ENCODE data around the gene ANKRD40CL. TPM values are rescaled to one million over a fixed set of nuclear protein-coding genes. Genes with fewer than 3 reads are reported as not detected.
A peak's percentile ranks its signal among the peaks of the same experiment; 100 is the strongest.

Gene ANKRD40CL
- total and polyA plus RNA-seq, 9 of the 15 experiments (the other 6 are each of a cell fraction or from before 2014, with no cell fraction given), result not detected

DNA sequence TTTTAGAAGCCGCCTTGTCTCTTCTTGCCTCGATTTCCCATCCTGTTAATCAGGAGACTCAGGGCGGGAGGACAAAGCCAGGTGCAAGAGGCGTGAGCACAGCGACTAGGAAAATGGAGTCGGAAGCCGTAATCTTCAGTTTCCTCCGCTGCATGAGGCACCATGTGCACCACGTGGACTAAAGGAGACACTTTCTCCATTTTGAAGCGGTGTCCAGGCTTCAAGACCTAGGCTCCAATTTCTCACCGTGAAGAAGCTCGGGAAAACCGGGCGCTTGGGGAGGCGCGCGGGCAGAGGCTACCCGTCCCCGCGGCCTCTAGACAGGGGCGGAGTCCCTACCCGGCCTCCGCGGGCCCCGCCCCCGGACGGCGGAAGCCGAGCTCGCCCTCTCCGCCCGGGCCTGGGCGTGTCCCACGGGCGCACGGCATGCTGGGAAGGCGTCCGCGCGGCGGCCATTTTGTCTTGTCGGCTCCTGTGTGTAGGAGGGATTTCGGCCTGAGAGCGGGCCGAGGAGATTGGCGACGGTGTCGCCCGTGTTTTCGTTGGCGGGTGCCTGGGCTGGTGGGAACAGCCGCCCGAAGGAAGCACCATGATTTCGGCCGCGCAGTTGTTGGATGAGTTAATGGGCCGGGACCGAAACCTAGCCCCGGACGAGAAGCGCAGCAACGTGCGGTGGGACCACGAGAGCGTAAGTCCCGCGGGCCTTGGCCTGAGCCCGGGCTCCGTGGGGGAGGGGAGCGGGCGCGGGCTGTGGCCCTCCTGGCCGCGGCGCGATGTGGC lies 48.0 kb downstream of the ANKRD40CL start, which contains the start of gene LUC7L3:
Gene LUC7L3, plus strand, starts transcription at position 460 of the 780 bp plus-strand sequence. Its CDS starts 130 bp downstream, at position 590.
- Histone ChIP-seq H3K27ac (ENCODE audit: extremely low read depth, low read depth, low read length) (peak within 1 kb of the TSS; percentile 99), H3K9me3 (replicated peaks; ENCODE audit: control insufficient read depth, insufficient read depth, low read depth, low read length) (no peaks in the 10 kb centered on the region), H3K4me2 (ENCODE audit: insufficient read depth, low read length) (peak within 1 kb of the TSS; percentile 98), H3K4me1 (replicated peaks in 1 of 2; ENCODE audit: control insufficient read depth in 2 of 2, insufficient read depth in 2 of 2, low read length in 2 of 2) (peaks cover 11 to 15% of the 10 kb centered on the region in 2 experiments; a peak in 4 of 5 replicates), H3K79me2 (ENCODE audit: control insufficient read depth, insufficient read depth, low read length) (peaks cover 59% of the 10 kb centered on the region), H3K36me3 (ENCODE audit: control insufficient read depth, insufficient read depth, low read length) (peaks cover 29% of the 10 kb centered on the region), H3K4me3 (peak within 1 kb of the TSS; percentile 87), H4K20me1 (replicated peaks; ENCODE audit: control insufficient read depth, insufficient read depth, low read length) (peaks cover 34% of the 10 kb centered on the region), H2AFZ (ENCODE audit: low read depth, low read length) (peak within 1 kb of the TSS; percentile 99), H3K9me1 (ENCODE audit: control insufficient read depth, insufficient read depth, low read length) (no peaks in the 10 kb centered on the region), H3K9ac (ENCODE audit: insufficient read depth in 1 of 2, low read depth in 2 of 2, low read length in 2 of 2) (peak within 1 kb of the TSS; percentile 98 to 99), H3K27me3 (ENCODE audit: control insufficient read depth in 2 of 2, insufficient read depth in 2 of 2, low read length in 2 of 2) (no peaks in the 10 kb centered on the region)
- peak; percentile 72 for FAIRE-seq
- ATAC-seq, result peak; percentile 92
- ChIA-PET CTCF (ENCODE audit: low intra/inter-chr PET ratio) (no interaction called here), POLR2A (interaction anchor here (0.6 to 1.6 kb wide), 15 partner anchors 8 to 1038 kb away, joined by 3 to 12 read pairs (median 3); partner anchors contain the start of genes ANKRD40 and ANKRD40CL)
- 0% methylated on average over 56 of the region's 76 CpGs for WGBS (ENCODE audit: insufficient coverage, low coverage, missing lambda C conversion rate)
- intact Hi-C loops (cut with micrococcal nuclease), result no loop called here
- in situ Hi-C loops (cut with MboI), result no loop called here
- TSS peak; percentile 99 for BruUV-seq (replicated peaks)
- DNase-seq (ENCODE audit: extremely low read depth in 1 of 4, low spot score in 3 of 4), result peak; percentile 96 to 97 (median 97)
- no peak for TF ChIP-seq ZNF764 (CRISPR knock-in tag; IDR thresholded peaks at IDR 0.05; ENCODE audit: low read depth)
- TF ChIP-seq ZNF197 (CRISPR knock-in tag; IDR thresholded peaks at IDR 0.05; ENCODE audit: low read depth), result no peak
- TF ChIP-seq ZNF561 (CRISPR knock-in tag; conservative IDR thresholded peaks at IDR 0.05), result no peak
- TF ChIP-seq ELF2 (CRISPR knock-in tag; IDR thresholded peaks at IDR 0.05), result 0 out of 2 replicates have a peak, but pooled peaks have one; percentile 61
- peak; percentile 88 for TF ChIP-seq CCNT2 (IDR thresholded peaks at IDR 0.05; ENCODE audit: borderline replicate concordance, extremely low read depth, insufficient read length, low read depth, low read length)
- TF ChIP-seq ZNF785 (CRISPR knock-in tag; IDR thresholded peaks at IDR 0.05), result no peak
- TF ChIP-seq, protein P1, sequence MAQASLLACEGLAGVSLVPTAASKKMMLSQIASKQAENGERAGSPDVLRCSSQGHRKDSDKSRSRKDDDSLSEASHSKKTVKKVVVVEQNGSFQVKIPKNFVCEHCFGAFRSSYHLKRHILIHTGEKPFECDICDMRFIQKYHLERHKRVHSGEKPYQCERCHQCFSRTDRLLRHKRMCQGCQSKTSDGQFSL (CRISPR knock-in tag; IDR thresholded peaks at IDR 0.05), result no peak
- TF ChIP-seq, protein P1 (tag; IDR thresholded peaks at IDR 0.05), result no peak
- peak; percentile 98 for TF ChIP-seq GTF2E2 (tag; IDR thresholded peaks at IDR 0.05)
- peak; percentile 98 for TF ChIP-seq EP400 (IDR thresholded peaks at IDR 0.05)
- TF ChIP-seq ETV1 (tag; conservative IDR thresholded peaks at IDR 0.05; ENCODE audit: low read depth), result peak; percentile 42; the same call in 1 of the 2 replicates
- TF ChIP-seq UBTF (IDR thresholded peaks at IDR 0.05; ENCODE audit: borderline replicate concordance in 1 of 2, low read depth in 2 of 2, low read length in 2 of 2), result peak; percentile 49 to 69; a peak in 1 of 4 replicates

Data from K562 (cell line).